ENCODE data around the gene PRRC1. TPM values are rescaled to one million over a fixed set of nuclear protein-coding genes. Genes with fewer than 3 reads are reported as not detected.

PRRC1 gene
- total and polyA plus RNA-seq, 12 donors, result 19.1 to 128 (median 47.8) TPM

DNA sequence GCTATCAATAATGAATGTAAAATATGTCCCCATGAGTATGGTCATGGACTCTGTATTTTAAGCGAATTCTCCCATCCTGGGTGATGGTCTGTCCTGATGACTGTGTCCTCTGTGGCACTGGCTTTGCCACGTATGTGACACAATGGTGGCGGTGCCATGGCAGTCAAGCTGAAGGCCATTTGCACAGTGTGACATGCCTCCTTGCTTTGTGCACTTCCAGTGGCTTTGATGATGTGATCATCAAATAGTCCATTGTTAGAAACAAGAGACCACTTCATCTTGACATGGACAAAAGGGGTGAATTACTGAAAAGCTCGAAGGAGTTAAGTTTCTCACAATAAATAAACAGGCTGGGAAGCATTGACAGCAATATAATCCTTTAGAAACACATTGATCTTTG lies 31.0 kb upstream of the PRRC1 start:
- no peaks in the 10 kb centered on the region for H3K9me3 ChIP-seq (replicated peaks in 1 of 3)
- WGBS, 4 donors, result 75 to 85% (median 80%) methylated on average over 4 of the region's 4 CpGs
- no peak for DNase-seq
- H3K4me1 ChIP-seq (replicated peaks in 1 of 2), result no peaks in the 10 kb centered on the region
- no peak overlapping the region for H3K4me3 ChIP-seq
- intact Hi-C loops (cut with DNase I), result no loop called here
- H3K27ac ChIP-seq, result no peak overlapping the region
- H3K27me3 ChIP-seq, result no peaks in the 10 kb centered on the region
- H3K36me3 ChIP-seq (replicated peaks in 1 of 2), result no peaks in the 10 kb centered on the region
- TF ChIP-seq POLR2A (IDR thresholded peaks at IDR 0.05), result no peak
- TF ChIP-seq, protein P1, sequence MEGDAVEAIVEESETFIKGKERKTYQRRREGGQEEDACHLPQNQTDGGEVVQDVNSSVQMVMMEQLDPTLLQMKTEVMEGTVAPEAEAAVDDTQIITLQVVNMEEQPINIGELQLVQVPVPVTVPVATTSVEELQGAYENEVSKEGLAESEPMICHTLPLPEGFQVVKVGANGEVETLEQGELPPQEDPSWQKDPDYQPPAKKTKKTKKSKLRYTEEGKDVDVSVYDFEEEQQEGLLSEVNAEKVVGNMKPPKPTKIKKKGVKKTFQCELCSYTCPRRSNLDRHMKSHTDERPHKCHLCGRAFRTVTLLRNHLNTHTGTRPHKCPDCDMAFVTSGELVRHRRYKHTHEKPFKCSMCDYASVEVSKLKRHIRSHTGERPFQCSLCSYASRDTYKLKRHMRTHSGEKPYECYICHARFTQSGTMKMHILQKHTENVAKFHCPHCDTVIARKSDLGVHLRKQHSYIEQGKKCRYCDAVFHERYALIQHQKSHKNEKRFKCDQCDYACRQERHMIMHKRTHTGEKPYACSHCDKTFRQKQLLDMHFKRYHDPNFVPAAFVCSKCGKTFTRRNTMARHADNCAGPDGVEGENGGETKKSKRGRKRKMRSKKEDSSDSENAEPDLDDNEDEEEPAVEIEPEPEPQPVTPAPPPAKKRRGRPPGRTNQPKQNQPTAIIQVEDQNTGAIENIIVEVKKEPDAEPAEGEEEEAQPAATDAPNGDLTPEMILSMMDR (IDR thresholded peaks at IDR 0.05), result no peak

DNA sequence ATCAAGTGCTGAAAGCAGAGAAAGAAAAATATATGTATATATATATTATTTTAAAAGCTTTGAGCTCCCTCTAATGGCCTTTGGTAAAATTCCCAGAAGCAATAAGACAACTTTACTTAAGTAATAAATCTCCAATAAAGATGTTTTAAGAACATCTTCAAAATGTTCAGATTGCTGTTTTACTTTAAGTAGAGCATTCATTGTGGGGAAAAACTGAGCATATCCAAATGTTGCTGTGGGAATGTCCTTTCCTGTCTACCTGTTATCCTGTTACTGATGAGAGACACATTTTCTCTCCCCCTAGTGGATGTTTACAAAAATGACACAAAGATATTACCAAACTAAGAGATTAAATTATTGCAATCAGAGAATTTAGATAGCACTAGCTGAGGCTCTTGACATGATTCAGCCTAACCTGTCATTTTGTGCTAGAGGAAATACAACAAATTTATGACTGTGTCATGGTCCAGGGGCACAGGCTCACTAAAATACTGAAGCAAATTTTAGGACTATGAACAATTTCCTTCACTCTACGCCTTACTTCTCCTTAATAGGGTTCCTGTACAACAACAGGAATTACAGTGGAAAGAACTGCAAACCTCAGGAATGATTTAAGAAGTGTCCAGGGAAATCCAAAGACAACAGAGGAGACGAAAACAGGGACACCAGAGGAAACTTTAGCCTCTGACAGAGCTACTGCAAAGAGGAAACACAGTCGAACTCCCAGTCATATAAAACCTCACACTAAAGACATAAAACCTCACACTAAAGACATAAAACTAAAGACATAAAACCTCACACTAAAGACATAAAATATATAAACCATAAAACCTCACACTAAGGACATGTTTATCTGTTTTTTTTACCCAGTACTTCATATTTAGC lies 24.3 kb upstream of the PRRC1 start:
- WGBS, 4 donors, result 61 to 70% (median 62%) methylated on average over 3 of the region's 3 CpGs
- TF ChIP-seq, protein P1 (IDR thresholded peaks at IDR 0.05), result peak; percentile 59 to 85 (median 72)
- TF ChIP-seq POLR2A (IDR thresholded peaks at IDR 0.05), result no peak
- Histone ChIP-seq H3K27me3 (no peaks in the 10 kb centered on the region), H3K27ac (no peak overlapping the region), H3K4me1 (replicated peaks in 1 of 2) (no peaks in the 10 kb centered on the region), H3K36me3 (replicated peaks in 1 of 2) (no peaks in the 10 kb centered on the region), H3K4me3 (no peak overlapping the region), H3K9me3 (replicated peaks in 1 of 3) (no peaks in the 10 kb centered on the region)
- no peak for DNase-seq
- intact Hi-C loops (cut with DNase I), result loop anchor here in 1 of 2 donors (5.0 kb wide), 1 partner anchor 201 kb away; the partner anchor contains the start of gene MEGF10

DNA sequence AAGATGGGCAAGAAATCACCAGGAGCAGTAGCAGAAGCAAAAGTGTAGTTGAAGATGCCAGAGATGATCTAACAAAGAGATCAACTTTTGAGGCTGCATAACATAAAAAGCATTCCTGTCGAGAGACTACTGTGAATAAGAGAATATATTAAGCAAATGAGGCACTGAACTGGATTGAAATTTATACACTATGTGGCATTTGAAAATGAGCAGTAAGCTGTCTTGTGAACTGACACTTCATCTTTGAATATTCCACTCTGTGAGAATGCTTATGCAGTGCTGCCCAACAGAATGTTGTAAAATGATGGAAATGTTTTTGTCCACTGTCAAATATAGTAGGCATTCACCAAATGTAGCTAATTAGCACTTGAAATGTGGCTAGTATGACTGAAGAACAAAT lies 18.9 kb upstream of the PRRC1 start:
- intact Hi-C loops (cut with DNase I), result no loop called here
- DNase-seq, result no peak
- TF ChIP-seq, protein P1 (IDR thresholded peaks at IDR 0.05), result no peak
- TF ChIP-seq POLR2A (IDR thresholded peaks at IDR 0.05), result no peak
- H3K27ac ChIP-seq, result no peak overlapping the region
- H3K4me1 ChIP-seq (replicated peaks in 1 of 2), result no peaks in the 10 kb centered on the region
- H3K9me3 ChIP-seq (replicated peaks in 1 of 3), result no peaks in the 10 kb centered on the region
- no peaks in the 10 kb centered on the region for H3K27me3 ChIP-seq
- H3K36me3 ChIP-seq (replicated peaks in 1 of 2), result no peaks in the 10 kb centered on the region
- no peak overlapping the region for H3K4me3 ChIP-seq
- WGBS, 4 donors, result 57 to 73% (median 61%) methylated on average over 1 of the region's 1 CpG

- Histone ChIP-seq H3K4me3 (no peak overlapping the region), H3K9me3 (replicated peaks in 1 of 3) (no peaks in the 10 kb centered on the region), H3K4me1 (replicated peaks in 1 of 2) (no peaks in the 10 kb centered on the region), H3K36me3 (replicated peaks in 1 of 2) (no peaks in the 10 kb centered on the region), H3K27ac (no peak overlapping the region), H3K27me3 (no peaks in the 10 kb centered on the region)
- TF ChIP-seq, protein P1 (IDR thresholded peaks at IDR 0.05), result no peak
- TF ChIP-seq POLR2A (IDR thresholded peaks at IDR 0.05), result no peak
- WGBS, 4 donors, result 82 to 97% (median 84%) methylated on average over 2 of the region's 2 CpGs
- no peak for DNase-seq
- intact Hi-C loops (cut with DNase I), result no loop called here
Measured at GRCh38 chr5:127505905-127506304, 11.5 kb upstream of the PRRC1 start.

All from adrenal gland (tissue), 12 donors.